HepG2 (cell line): ENCODE results near the gene CTF1. TPM values are rescaled to one million over a fixed set of nuclear protein-coding genes. Genes with fewer than 3 reads are reported as not detected.

ENCODE experiments used
- GTF3A ChIP-seq: sonication (generic); formaldehyde crosslinking; conservative IDR thresholded peaks from 2 replicates; pipeline ENCODE4 v1.4.0; 2020; ENCODE audit warnings: mild to moderate bottlenecking, missing genetic modification reagents
- HIVEP1 ChIP-seq: sonication (generic); formaldehyde crosslinking; IDR thresholded peaks from 2 replicates; pipeline ENCODE4 v1.4.0; 2020; ENCODE audit warnings: mild to moderate bottlenecking, missing genetic modification reagents
- KDM5A ChIP-seq: fragments of 200-600 bp; sonication (generic); IDR thresholded peaks from 2 replicates; pipeline ENCODE4 v1.7.0; 2018; ENCODE audit warnings: antibody characterized with exemption, mild to moderate bottlenecking, low read length, borderline replicate concordance
- KMT2B ChIP-seq: IDR thresholded peaks from 2 replicates; pipeline ENCODE4 v1.6.1; 2016; ENCODE audit warnings: missing genetic modification reagents, missing compliant biosample characterization
- MEIS1 ChIP-seq: sonication (generic); formaldehyde crosslinking; IDR thresholded peaks from 2 replicates; pipeline ENCODE4 v1.9.0; 2021; ENCODE audit warnings: mild to moderate bottlenecking, missing genetic modification reagents, moderate library complexity, borderline replicate concordance
- REXO4 ChIP-seq: sonication (generic); formaldehyde crosslinking; IDR thresholded peaks from 2 replicates; pipeline ENCODE4 v1.8.0; 2022; ENCODE audit warnings: missing genetic modification reagents, mild to moderate bottlenecking, borderline replicate concordance
- YEATS4 ChIP-seq: sonication (generic); formaldehyde crosslinking; IDR thresholded peaks from 2 replicates; pipeline ENCODE4 v1.4.0; 2020; ENCODE audit warnings: missing genetic modification reagents, borderline replicate concordance
- ZEB1 ChIP-seq: IDR thresholded peaks from 2 replicates; pipeline ENCODE4 v1.6.1; 2012; ENCODE audit warnings: mild to moderate bottlenecking, low read depth, inconsistent platforms; ENCODE audit not compliant: insufficient replicate concordance
- ZNF317 ChIP-seq: sonication (generic); formaldehyde crosslinking; IDR thresholded peaks from 2 replicates; pipeline ENCODE4 v1.5.0; 2020; ENCODE audit warnings: mild to moderate bottlenecking, missing genetic modification reagents
- ZNF768 ChIP-seq: sonication (generic); formaldehyde crosslinking; IDR thresholded peaks from 2 replicates; pipeline ENCODE4 v1.4.0; 2020; ENCODE audit warnings: missing genetic modification reagents
- ZNF788 ChIP-seq: sonication (generic); formaldehyde crosslinking; IDR thresholded peaks from 2 replicates; pipeline ENCODE4 v1.5.0; 2020; ENCODE audit warnings: mild to moderate bottlenecking, missing genetic modification reagents, borderline replicate concordance
- polyA plus RNA-seq, 8 experiments: library from polyadenylated mRNA; depleted of rRNA in 3 of 8; stranded (reverse) in 7 of 8; unstranded in 1 of 8; fragments of >200 nt; fragmentation: Illumina TruSeq in 4 of 8; extraction: Trizol in 4 of 8; gene quantifications; 2 replicates each; pipeline versions ENCODE4 v1.2.1 to v1.2.3, GENCODE V29; 2011 to 2016; ENCODE audit warnings: low read depth in 4 of 8, missing spikeins in 1 of 8, mixed read lengths in 1 of 8; ENCODE audit not compliant: insufficient read depth in 1 of 8
- total RNA-seq, 5 experiments: library from RNA; depleted of rRNA; stranded (reverse); fragments of >200 nt; fragmentation: Illumina TruSeq; extraction: Trizol; gene quantifications; 2 replicates each; pipeline ENCODE4 v1.2.3, GENCODE V29; 2016; ENCODE audit warnings: low read depth in 1 of 5
- TF ChIP-seq, protein P1 (sequence below): sonication (generic); formaldehyde crosslinking; IDR thresholded peaks from 2 replicates; pipeline ENCODE4 v1.4.0; 2020; ENCODE audit warnings: missing genetic modification reagents
- TF ChIP-seq, protein P2 (sequence below): sonication (generic); formaldehyde crosslinking; IDR thresholded peaks from 2 replicates; pipeline ENCODE4 v1.4.0; 2020; ENCODE audit warnings: mild to moderate bottlenecking, missing genetic modification reagents, borderline replicate concordance
- TF ChIP-seq, protein P3 (sequence below): sonication (generic); formaldehyde crosslinking; IDR thresholded peaks from 2 replicates; pipeline ENCODE4 v1.4.0; 2020; ENCODE audit warnings: missing genetic modification reagents; ENCODE audit errors: not compliant biosample characterization

The CTF1 gene
- total and polyA plus RNA-seq, 2 of the 13 experiments (the other 11 are each of a cell fraction or from before 2014, with no cell fraction given), result 0.13 to 1.8 TPM

GRCh38 chr16:30949650-30950515 lies 53.5 kb downstream of the CTF1 start (continued):
- TF ChIP-seq, protein P1, sequence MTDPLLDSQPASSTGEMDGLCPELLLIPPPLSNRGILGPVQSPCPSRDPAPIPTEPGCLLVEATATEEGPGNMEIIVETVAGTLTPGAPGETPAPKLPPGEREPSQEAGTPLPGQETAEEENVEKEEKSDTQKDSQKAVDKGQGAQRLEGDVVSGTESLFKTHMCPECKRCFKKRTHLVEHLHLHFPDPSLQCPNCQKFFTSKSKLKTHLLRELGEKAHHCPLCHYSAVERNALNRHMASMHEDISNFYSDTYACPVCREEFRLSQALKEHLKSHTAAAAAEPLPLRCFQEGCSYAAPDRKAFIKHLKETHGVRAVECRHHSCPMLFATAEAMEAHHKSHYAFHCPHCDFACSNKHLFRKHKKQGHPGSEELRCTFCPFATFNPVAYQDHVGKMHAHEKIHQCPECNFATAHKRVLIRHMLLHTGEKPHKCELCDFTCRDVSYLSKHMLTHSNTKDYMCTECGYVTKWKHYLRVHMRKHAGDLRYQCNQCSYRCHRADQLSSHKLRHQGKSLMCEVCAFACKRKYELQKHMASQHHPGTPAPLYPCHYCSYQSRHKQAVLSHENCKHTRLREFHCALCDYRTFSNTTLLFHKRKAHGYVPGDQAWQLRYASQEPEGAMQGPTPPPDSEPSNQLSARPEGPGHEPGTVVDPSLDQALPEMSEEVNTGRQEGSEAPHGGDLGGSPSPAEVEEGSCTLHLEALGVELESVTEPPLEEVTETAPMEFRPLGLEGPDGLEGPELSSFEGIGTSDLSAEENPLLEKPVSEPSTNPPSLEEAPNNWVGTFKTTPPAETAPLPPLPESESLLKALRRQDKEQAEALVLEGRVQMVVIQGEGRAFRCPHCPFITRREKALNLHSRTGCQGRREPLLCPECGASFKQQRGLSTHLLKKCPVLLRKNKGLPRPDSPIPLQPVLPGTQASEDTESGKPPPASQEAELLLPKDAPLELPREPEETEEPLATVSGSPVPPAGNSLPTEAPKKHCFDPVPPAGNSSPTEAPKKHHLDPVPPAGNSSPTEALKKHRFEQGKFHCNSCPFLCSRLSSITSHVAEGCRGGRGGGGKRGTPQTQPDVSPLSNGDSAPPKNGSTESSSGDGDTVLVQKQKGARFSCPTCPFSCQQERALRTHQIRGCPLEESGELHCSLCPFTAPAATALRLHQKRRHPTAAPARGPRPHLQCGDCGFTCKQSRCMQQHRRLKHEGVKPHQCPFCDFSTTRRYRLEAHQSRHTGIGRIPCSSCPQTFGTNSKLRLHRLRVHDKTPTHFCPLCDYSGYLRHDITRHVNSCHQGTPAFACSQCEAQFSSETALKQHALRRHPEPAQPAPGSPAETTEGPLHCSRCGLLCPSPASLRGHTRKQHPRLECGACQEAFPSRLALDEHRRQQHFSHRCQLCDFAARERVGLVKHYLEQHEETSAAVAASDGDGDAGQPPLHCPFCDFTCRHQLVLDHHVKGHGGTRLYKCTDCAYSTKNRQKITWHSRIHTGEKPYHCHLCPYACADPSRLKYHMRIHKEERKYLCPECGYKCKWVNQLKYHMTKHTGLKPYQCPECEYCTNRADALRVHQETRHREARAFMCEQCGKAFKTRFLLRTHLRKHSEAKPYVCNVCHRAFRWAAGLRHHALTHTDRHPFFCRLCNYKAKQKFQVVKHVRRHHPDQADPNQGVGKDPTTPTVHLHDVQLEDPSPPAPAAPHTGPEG (CRISPR knock-in tag), result peak; percentile 64; the same call in 1 of the 2 replicates
- TF ChIP-seq KMT2B (CRISPR knock-in tag) (peak; percentile 46; the same call in 1 of the 2 replicates), KDM5A (0 out of 2 replicates have a peak, but pooled peaks have one; percentile 13), REXO4 (CRISPR knock-in tag) (no peak), ZEB1 (no peak), HIVEP1 (CRISPR knock-in tag) (peak; percentile 90; the same call in 1 of the 2 replicates), YEATS4 (CRISPR knock-in tag) (peak; percentile 43; the same call in 1 of the 2 replicates), ZNF317 (CRISPR knock-in tag) (peak; percentile 77; the same call in 1 of the 2 replicates), GTF3A (CRISPR knock-in tag) (peak; percentile 84; the same call in 1 of the 2 replicates), ZNF788 (CRISPR knock-in tag) (peak; percentile 98), MEIS1 (peak; percentile 96), ZNF768 (CRISPR knock-in tag) (peak; percentile 62; the same call in 1 of the 2 replicates)
- TF ChIP-seq, protein P2, sequence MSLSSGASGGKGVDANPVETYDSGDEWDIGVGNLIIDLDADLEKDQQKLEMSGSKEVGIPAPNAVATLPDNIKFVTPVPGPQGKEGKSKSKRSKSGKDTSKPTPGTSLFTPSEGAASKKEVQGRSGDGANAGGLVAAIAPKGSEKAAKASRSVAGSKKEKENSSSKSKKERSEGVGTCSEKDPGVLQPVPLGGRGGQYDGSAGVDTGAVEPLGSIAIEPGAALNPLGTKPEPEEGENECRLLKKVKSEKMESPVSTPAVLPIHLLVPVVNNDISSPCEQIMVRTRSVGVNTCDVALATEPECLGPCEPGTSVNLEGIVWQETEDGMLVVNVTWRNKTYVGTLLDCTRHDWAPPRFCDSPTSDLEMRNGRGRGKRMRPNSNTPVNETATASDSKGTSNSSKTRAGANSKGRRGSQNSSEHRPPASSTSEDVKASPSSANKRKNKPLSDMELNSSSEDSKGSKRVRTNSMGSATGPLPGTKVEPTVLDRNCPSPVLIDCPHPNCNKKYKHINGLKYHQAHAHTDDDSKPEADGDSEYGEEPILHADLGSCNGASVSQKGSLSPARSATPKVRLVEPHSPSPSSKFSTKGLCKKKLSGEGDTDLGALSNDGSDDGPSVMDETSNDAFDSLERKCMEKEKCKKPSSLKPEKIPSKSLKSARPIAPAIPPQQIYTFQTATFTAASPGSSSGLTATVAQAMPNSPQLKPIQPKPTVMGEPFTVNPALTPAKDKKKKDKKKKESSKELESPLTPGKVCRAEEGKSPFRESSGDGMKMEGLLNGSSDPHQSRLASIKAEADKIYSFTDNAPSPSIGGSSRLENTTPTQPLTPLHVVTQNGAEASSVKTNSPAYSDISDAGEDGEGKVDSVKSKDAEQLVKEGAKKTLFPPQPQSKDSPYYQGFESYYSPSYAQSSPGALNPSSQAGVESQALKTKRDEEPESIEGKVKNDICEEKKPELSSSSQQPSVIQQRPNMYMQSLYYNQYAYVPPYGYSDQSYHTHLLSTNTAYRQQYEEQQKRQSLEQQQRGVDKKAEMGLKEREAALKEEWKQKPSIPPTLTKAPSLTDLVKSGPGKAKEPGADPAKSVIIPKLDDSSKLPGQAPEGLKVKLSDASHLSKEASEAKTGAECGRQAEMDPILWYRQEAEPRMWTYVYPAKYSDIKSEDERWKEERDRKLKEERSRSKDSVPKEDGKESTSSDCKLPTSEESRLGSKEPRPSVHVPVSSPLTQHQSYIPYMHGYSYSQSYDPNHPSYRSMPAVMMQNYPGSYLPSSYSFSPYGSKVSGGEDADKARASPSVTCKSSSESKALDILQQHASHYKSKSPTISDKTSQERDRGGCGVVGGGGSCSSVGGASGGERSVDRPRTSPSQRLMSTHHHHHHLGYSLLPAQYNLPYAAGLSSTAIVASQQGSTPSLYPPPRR (CRISPR knock-in tag), result peak; percentile 91
- TF ChIP-seq, protein P3, sequence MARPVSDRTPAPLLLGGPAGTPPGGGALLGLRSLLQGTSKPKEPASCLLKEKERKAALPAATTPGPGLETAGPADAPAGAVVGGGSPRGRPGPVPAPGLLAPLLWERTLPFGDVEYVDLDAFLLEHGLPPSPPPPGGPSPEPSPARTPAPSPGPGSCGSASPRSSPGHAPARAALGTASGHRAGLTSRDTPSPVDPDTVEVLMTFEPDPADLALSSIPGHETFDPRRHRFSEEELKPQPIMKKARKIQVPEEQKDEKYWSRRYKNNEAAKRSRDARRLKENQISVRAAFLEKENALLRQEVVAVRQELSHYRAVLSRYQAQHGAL (CRISPR knock-in tag), result no peak
